A673 (cell line): ENCODE data around the gene POU2AF1.

Experiments
- CTCF ChIP-seq: fragments of 300-800, 200-600 bp; sonication (generic); conservative IDR thresholded peaks from 2 replicates; pipeline ENCODE4 v1.5.1; 2017; ENCODE audit warnings: low read depth, mild to moderate bottlenecking, antibody characterized with exemption, low read length, moderate library complexity, mixed read lengths
- EZH2 ChIP-seq: fragments of 200-600 bp; sonication (generic); IDR thresholded peaks from 2 replicates; pipeline ENCODE4 v1.6.1; 2017; ENCODE audit warnings: borderline replicate concordance, low read depth, mild to moderate bottlenecking, mixed read lengths, antibody characterized with exemption, low read length; ENCODE audit not compliant: poor library complexity, severe bottlenecking

GRCh38 chr11:111414936-111415335 lies 35.9 kb upstream of the POU2AF1 start:
- TF ChIP-seq CTCF (no peak), EZH2 (no peak)
